IMR-90 (cell line): ENCODE measurements around the gene TCEA2. TPM values are rescaled to one million over a fixed set of nuclear protein-coding genes. Genes with fewer than 3 reads are reported as not detected.

Experiments
- ATAC-seq: fragments of 200-7000 bp; cut with Tn5 transposase; 2 replicates; pipeline ENCODE4 v1.9.1; 2020; ENCODE audit warnings: low read depth, mild to moderate bottlenecking, moderate library complexity
- BruUV-seq: library from RNA; stranded (reverse); fragments of 400-500 nt; replicated peaks from 2 replicates; lab custom pipeline; 2021; lab: Mats Ljungman, UMichigan
- CTCF ChIA-PET: fragments of 300-600 bp; formaldehyde crosslinking; extraction: SDS; loops from one replicate; lab custom pipeline; 2021; ENCODE audit warnings: antibody characterized with exemption; lab: Yijun Ruan, JAX
- POLR2A ChIA-PET: fragments of 300-600 bp; sonication (Branson Sonifier 250); formaldehyde crosslinking; loops from one replicate; lab custom pipeline; 2022; ENCODE audit warnings: antibody characterized with exemption; ENCODE audit not compliant: unreplicated experiment; lab: Charles Lee
- DNase-seq: peaks from one replicate; pipeline ENCODE4 v3.0.0; 2013
- H2AFZ ChIP-seq: replicated peaks from 2 replicates; pipeline ENCODE3; 2013; ENCODE audit warnings: low read length, mild to moderate bottlenecking; ENCODE audit not compliant: poor library complexity
- H2AK5ac ChIP-seq: 2 replicates; pipeline ENCODE4 v1.6.1; 2013; ENCODE audit warnings: low read depth, low read length, inconsistent platforms
- H2AK9ac ChIP-seq: replicated peaks from 2 replicates; pipeline ENCODE3; 2013; ENCODE audit warnings: mild to moderate bottlenecking, low read depth, low read length, moderate library complexity; ENCODE audit not compliant: poor library complexity
- H2BK120ac ChIP-seq: 2 replicates; pipeline ENCODE4 v1.6.1; 2013; ENCODE audit warnings: low read depth, low read length, inconsistent platforms
- H2BK15ac ChIP-seq: 3 replicates; pipeline ENCODE4 v1.6.1; 2013; ENCODE audit warnings: low read depth, low read length, inconsistent platforms
- H2BK20ac ChIP-seq: 2 replicates; pipeline ENCODE4 v1.6.1; 2013; ENCODE audit warnings: low read depth, mild to moderate bottlenecking, inconsistent platforms, low read length, moderate library complexity
- H2BK5ac ChIP-seq: 2 replicates; pipeline ENCODE4 v1.6.1; 2013; ENCODE audit warnings: mild to moderate bottlenecking, low read depth, low read length, inconsistent platforms; ENCODE audit not compliant: poor library complexity, severe bottlenecking
- H3K14ac ChIP-seq: replicated peaks from 2 replicates; pipeline ENCODE4 v1.6.1; 2013; ENCODE audit warnings: low read depth, low read length, inconsistent platforms
- H3K18ac ChIP-seq: 2 replicates; pipeline ENCODE4 v1.6.1; 2013; ENCODE audit warnings: low read depth, low read length, control low read depth
- H3K23ac ChIP-seq: 2 replicates; pipeline ENCODE4 v1.6.1; 2013; ENCODE audit warnings: low read depth, low read length, inconsistent platforms
- H3K27ac ChIP-seq: 2 replicates; pipeline ENCODE4 v1.5.1; 2013; ENCODE audit warnings: mild to moderate bottlenecking, control low read depth, low read length; ENCODE audit not compliant: insufficient read depth
- H3K27me3 ChIP-seq: 2 replicates; pipeline ENCODE4 v1.6.1; 2013; ENCODE audit warnings: low read length; ENCODE audit not compliant: control insufficient read depth, insufficient read depth
- H3K36me3 ChIP-seq: 2 replicates; pipeline ENCODE4 v1.6.1; 2013; ENCODE audit warnings: low read length, mixed read lengths; ENCODE audit not compliant: control insufficient read depth, insufficient read depth
- H3K4ac ChIP-seq: 2 replicates; pipeline ENCODE4 v1.6.1; 2013; ENCODE audit warnings: low read depth, low read length, inconsistent platforms
- H3K4me1 ChIP-seq: 2 replicates; pipeline ENCODE4 v1.6.1; 2013; ENCODE audit warnings: low read length, mixed read lengths; ENCODE audit not compliant: control insufficient read depth, insufficient read depth
- H3K4me2 ChIP-seq: 2 replicates; pipeline ENCODE4 v1.6.1; 2013; ENCODE audit warnings: low read depth, mild to moderate bottlenecking, control low read depth, low read length, moderate library complexity
- H3K4me3 ChIP-seq: 2 replicates; pipeline ENCODE4 v1.5.1; 2013; ENCODE audit warnings: low read depth, mild to moderate bottlenecking, control low read depth, low read length, moderate library complexity; ENCODE audit not compliant: insufficient read depth
- H3K56ac ChIP-seq: 2 replicates; pipeline ENCODE4 v1.6.1; 2013; ENCODE audit warnings: low read length, inconsistent platforms; ENCODE audit not compliant: insufficient read depth; ENCODE audit errors: extremely low read depth
- H3K79me1 ChIP-seq, 2 experiments: 2 replicates each; pipeline ENCODE4 v1.6.1; 2013; ENCODE audit warnings: low read length in 2 of 2, inconsistent platforms in 1 of 2, low read depth in 1 of 2
- H3K9ac ChIP-seq: 2 replicates; pipeline ENCODE4 v1.6.1; 2013; ENCODE audit warnings: low read depth, low read length, control low read depth
- H3K9me1 ChIP-seq: 2 replicates; pipeline ENCODE4 v1.6.1; 2013; ENCODE audit warnings: low read length, inconsistent platforms; ENCODE audit not compliant: insufficient read depth
- H3K9me3 ChIP-seq: 2 replicates; pipeline ENCODE4 v1.6.1; 2013; ENCODE audit warnings: low read length; ENCODE audit not compliant: control insufficient read depth, insufficient read depth
- H4K20me1 ChIP-seq: 2 replicates; pipeline ENCODE4 v1.6.1; 2013; ENCODE audit warnings: low read length, inconsistent platforms; ENCODE audit not compliant: insufficient read depth
- H4K5ac ChIP-seq: 2 replicates; pipeline ENCODE4 v1.6.1; 2013; ENCODE audit warnings: mild to moderate bottlenecking, low read depth, low read length, control low read depth
- H4K8ac ChIP-seq, 2 experiments: 2 replicates each; pipeline ENCODE4 v1.6.1; 2013; ENCODE audit warnings: low read depth in 2 of 2, low read length in 2 of 2, control low read depth in 1 of 2, inconsistent platforms in 1 of 2
- H4K91ac ChIP-seq: 2 replicates; pipeline ENCODE4 v1.6.1; 2013; ENCODE audit warnings: low read depth, low read length, inconsistent platforms; ENCODE audit not compliant: insufficient read depth
- BHLHE40 ChIP-seq: fragments of 150-350 bp; IDR thresholded peaks from 2 replicates; pipeline ENCODE4 v1.6.1; 2016; ENCODE audit warnings: mild to moderate bottlenecking, low read depth, low read length
- CEBPB ChIP-seq: IDR thresholded peaks from 2 replicates; pipeline ENCODE4 v1.6.1; 2012; ENCODE audit warnings: low read depth, low read length, improper control_type of control experiment
- CHD1 ChIP-seq: IDR thresholded peaks from 2 replicates; pipeline ENCODE4 v1.6.1; 2012; ENCODE audit warnings: low read depth, low read length, improper control_type of control experiment
- FOS ChIP-seq: fragments of 150-350 bp; IDR thresholded peaks from 2 replicates; pipeline ENCODE4 v1.6.1; 2016; ENCODE audit warnings: low read depth, low read length
- MAFK ChIP-seq: IDR thresholded peaks from 2 replicates; pipeline ENCODE4 v1.6.1; 2012; ENCODE audit warnings: low read depth, low read length, improper control_type of control experiment
- MAZ ChIP-seq: IDR thresholded peaks from 2 replicates; pipeline ENCODE4 v1.6.1; 2012; ENCODE audit warnings: low read depth, mild to moderate bottlenecking, low read length, improper control_type of control experiment, moderate library complexity, borderline replicate concordance
- MXI1 ChIP-seq: IDR thresholded peaks from 2 replicates; pipeline ENCODE4 v1.6.1; 2012; ENCODE audit warnings: low read depth, mild to moderate bottlenecking, low read length, moderate library complexity, borderline replicate concordance
- NFE2L2 ChIP-seq: fragments of 150-350 bp; IDR thresholded peaks from 2 replicates; pipeline ENCODE4 v1.6.1; 2016; ENCODE audit warnings: low read depth, mild to moderate bottlenecking, low read length
- POLR2A ChIP-seq: IDR thresholded peaks from 2 replicates; pipeline ENCODE4 v1.6.1; 2012; ENCODE audit warnings: mild to moderate bottlenecking, low read depth, low read length
- RAD21 ChIP-seq: IDR thresholded peaks from 2 replicates; pipeline ENCODE4 v1.6.1; 2012; ENCODE audit warnings: low read length, improper control_type of control experiment
- RCOR1 ChIP-seq: IDR thresholded peaks from 2 replicates; pipeline ENCODE4 v1.6.1; 2012; ENCODE audit warnings: mild to moderate bottlenecking, low read length, improper control_type of control experiment; ENCODE audit not compliant: insufficient replicate concordance
- RFX5 ChIP-seq: IDR thresholded peaks from 2 replicates; pipeline ENCODE4 v1.8.0; 2012; ENCODE audit warnings: low read depth, mild to moderate bottlenecking, low read length, moderate library complexity
- SMC3 ChIP-seq: fragments of 150-350 bp; IDR thresholded peaks from 2 replicates; pipeline ENCODE4 v1.6.1; 2016; ENCODE audit warnings: low read depth, mild to moderate bottlenecking, antibody characterized with exemption, low read length, moderate library complexity
- USF2 ChIP-seq: fragments of 150-350 bp; IDR thresholded peaks from 2 replicates; pipeline ENCODE4 v1.6.1; 2017; ENCODE audit warnings: mild to moderate bottlenecking, antibody characterized with exemption, low read length, low read depth
- WGBS, 2 experiments: methylation state at CpG; one replicate each; pipeline versions ENCODE4 v1.1.5 to v1.1.7; 2013; ENCODE audit warnings: missing lambda C conversion rate in 2 of 2; ENCODE audit not compliant: insufficient read length in 1 of 2; ENCODE audit errors: extremely low coverage in 2 of 2; 5-methylcytosine and 5-hydroxymethylcytosine counted together
- dilution Hi-C: fragments of 300-500 bp; cut with HindIII; formaldehyde crosslinking; loops from one replicate; pipeline ENCODE4 v1.14.3; 2018; ENCODE audit warnings: low sequenced_read_pairs; ENCODE audit not compliant: unreplicated experiment
- in situ Hi-C: fragments of 300-500 bp; cut with MboI; formaldehyde crosslinking; loops from 3 replicates; pipeline ENCODE4 v1.14.3; 2019; ENCODE audit warnings: low sequenced_read_pairs, inconsistent platforms, mixed read lengths
- intact Hi-C: fragments of 100-400 bp; cut with micrococcal nuclease; formaldehyde crosslinking; loops from 2 replicates; pipeline ENCODE4 v1.10.0; 2022
- polyA plus RNA-seq, 3 experiments: library from polyadenylated mRNA; depleted of rRNA; stranded (reverse); fragments of >200 nt; gene quantifications; 2 replicates each; pipeline ENCODE4 v1.2.3, GENCODE V29; 2012; ENCODE audit warnings: low replicate concordance in 1 of 3
- total RNA-seq: library from RNA; depleted of rRNA; stranded (reverse); fragments of >200 nt; gene quantifications from 2 replicates; pipeline ENCODE4 v1.2.3, GENCODE V29; 2012
- TF ChIP-seq, protein P1 (sequence below): conservative IDR thresholded peaks from 2 replicates; pipeline ENCODE4 v1.5.1; 2012; ENCODE audit warnings: mild to moderate bottlenecking, low read depth, low read length, improper control_type of control experiment
- TF ChIP-seq, protein P2 (sequence below): fragments of 150-350 bp; IDR thresholded peaks from 2 replicates; pipeline ENCODE4 v1.6.1; 2016; ENCODE audit warnings: low read depth, mild to moderate bottlenecking, low read length, moderate library complexity, borderline replicate concordance

TCEA2 gene
- total and polyA plus RNA-seq, 2 of the 4 experiments (the other 2 are of a cell fraction): 9.3 to 30.0 TPM

- TF ChIP-seq NFE2L2 (no peak), POLR2A (no peak), FOS (no peak), SMC3 (no peak), MAZ (no peak), MAFK (no peak), CHD1 (no peak), BHLHE40 (no peak), RAD21 (no peak), USF2 (no peak), CEBPB (no peak), RCOR1 (no peak), MXI1 (no peak), RFX5 (no peak)
- TF ChIP-seq, protein P1, sequence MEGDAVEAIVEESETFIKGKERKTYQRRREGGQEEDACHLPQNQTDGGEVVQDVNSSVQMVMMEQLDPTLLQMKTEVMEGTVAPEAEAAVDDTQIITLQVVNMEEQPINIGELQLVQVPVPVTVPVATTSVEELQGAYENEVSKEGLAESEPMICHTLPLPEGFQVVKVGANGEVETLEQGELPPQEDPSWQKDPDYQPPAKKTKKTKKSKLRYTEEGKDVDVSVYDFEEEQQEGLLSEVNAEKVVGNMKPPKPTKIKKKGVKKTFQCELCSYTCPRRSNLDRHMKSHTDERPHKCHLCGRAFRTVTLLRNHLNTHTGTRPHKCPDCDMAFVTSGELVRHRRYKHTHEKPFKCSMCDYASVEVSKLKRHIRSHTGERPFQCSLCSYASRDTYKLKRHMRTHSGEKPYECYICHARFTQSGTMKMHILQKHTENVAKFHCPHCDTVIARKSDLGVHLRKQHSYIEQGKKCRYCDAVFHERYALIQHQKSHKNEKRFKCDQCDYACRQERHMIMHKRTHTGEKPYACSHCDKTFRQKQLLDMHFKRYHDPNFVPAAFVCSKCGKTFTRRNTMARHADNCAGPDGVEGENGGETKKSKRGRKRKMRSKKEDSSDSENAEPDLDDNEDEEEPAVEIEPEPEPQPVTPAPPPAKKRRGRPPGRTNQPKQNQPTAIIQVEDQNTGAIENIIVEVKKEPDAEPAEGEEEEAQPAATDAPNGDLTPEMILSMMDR: no peak
- TF ChIP-seq, protein P2, sequence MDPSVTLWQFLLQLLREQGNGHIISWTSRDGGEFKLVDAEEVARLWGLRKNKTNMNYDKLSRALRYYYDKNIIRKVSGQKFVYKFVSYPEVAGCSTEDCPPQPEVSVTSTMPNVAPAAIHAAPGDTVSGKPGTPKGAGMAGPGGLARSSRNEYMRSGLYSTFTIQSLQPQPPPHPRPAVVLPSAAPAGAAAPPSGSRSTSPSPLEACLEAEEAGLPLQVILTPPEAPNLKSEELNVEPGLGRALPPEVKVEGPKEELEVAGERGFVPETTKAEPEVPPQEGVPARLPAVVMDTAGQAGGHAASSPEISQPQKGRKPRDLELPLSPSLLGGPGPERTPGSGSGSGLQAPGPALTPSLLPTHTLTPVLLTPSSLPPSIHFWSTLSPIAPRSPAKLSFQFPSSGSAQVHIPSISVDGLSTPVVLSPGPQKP: no peak
- H3K56ac ChIP-seq: no peak overlapping the region
- H4K91ac ChIP-seq: no peak overlapping the region
- no peak overlapping the region for H4K8ac ChIP-seq
- ChIA-PET CTCF (no interaction called here), POLR2A (no interaction called here)
- in situ Hi-C loops: no loop called here
- no TSS peak for BruUV-seq
- no peak overlapping the region for H3K18ac ChIP-seq
- H4K5ac ChIP-seq: no peak overlapping the region
- H2BK120ac ChIP-seq: no peak overlapping the region
- H3K4me2 ChIP-seq: no peak overlapping the region
- ATAC-seq (no peak), DNase-seq (no peak)
- H3K9me1 ChIP-seq: no peaks in the 10 kb centered on the region
- no peaks in the 10 kb centered on the region for H3K9me3 ChIP-seq
- no peak overlapping the region for H3K14ac ChIP-seq
- no CpG with 5 or more reads among the region's 3 CpGs for WGBS, 2 experiments
- H3K27me3 ChIP-seq: peaks cover 41% of the 10 kb centered on the region
- H2AFZ ChIP-seq: no peak overlapping the region
- no peak overlapping the region for H3K4ac ChIP-seq
- H3K36me3 ChIP-seq: peaks cover 16% of the 10 kb centered on the region
- H3K4me1 ChIP-seq: peaks cover 4% of the 10 kb centered on the region; the same call in 1 of the 2 replicates
- no peak overlapping the region for H2BK20ac ChIP-seq
- no peak overlapping the region for H3K23ac ChIP-seq
- dilution Hi-C loops: no loop called here
- no peaks in the 10 kb centered on the region for H3K79me1 ChIP-seq
- intact Hi-C loops: no loop called here
- no peak overlapping the region for H2AK9ac ChIP-seq
- H4K20me1 ChIP-seq: peaks cover 5% of the 10 kb centered on the region; the same call in 1 of the 2 replicates
- H2AK5ac ChIP-seq: no peak overlapping the region
- H3K27ac ChIP-seq: no peak overlapping the region
- H3K9ac ChIP-seq: no peak overlapping the region
- no peak overlapping the region for H3K4me3 ChIP-seq
- no peak overlapping the region for H2BK5ac ChIP-seq
- no peak overlapping the region for H2BK15ac ChIP-seq
Measured at GRCh38 chr20:64037199-64037497, 25.9 kb upstream of the TCEA2 start.
